Renal cortex interstitium (tissue), 11 donors: ENCODE results near the gene ERCC5. TPM values are rescaled to one million over a fixed set of nuclear protein-coding genes. Genes with fewer than 3 reads are reported as not detected.
A peak's percentile ranks its signal among the peaks of the same experiment; 100 is the strongest.

ENCODE experiments used
- DNase-seq, 11 donors: peaks; one replicate each; pipeline ENCODE4 v3.0.0-alpha.2; 2013; ENCODE audit warnings: low read depth in 9 of 11, low spot score in 4 of 11; ENCODE audit errors: extremely low read depth in 1 of 11
- polyA plus RNA-seq, 3 donors: library from polyadenylated mRNA; unstranded; fragments of 120-200 nt; gene quantifications; one replicate each; pipeline ENCODE4 v1.2.1, GENCODE V29; 2013; ENCODE audit not compliant: insufficient read length in 3 of 3

The ERCC5 gene
- polyA plus RNA-seq, 3 donors: 66.0 to 95.4 (median 82.5) TPM

- DNase-seq: no peak
These were observed 19.7 kb upstream of the ERCC5 start for GRCh38 chr13:102825921-102826706.

GRCh38 chr13:102830646-102831045, 15.2 kb upstream of the ERCC5 start:
- DNase-seq: no peak

- DNase-seq: no peak
These were observed 9.4 kb upstream of the ERCC5 start for GRCh38 chr13:102836471-102836870.

GRCh38 chr13:102838273-102838672, 7.6 kb upstream of the ERCC5 start:
- DNase-seq: no peak

- DNase-seq: no peak
These were observed 6.8 kb upstream of the ERCC5 start for GRCh38 chr13:102838982-102839381.

- no peak for DNase-seq
These were observed 6.4 kb upstream of the ERCC5 start for GRCh38 chr13:102839462-102839861.

GRCh38 chr13:102845289-102845629, 573 bp upstream of the ERCC5 start:
- no peak for DNase-seq

GRCh38 chr13:102846261-102847015, 606 bp downstream of the ERCC5 start:
- peak in 6 of 11 donors; percentile 7 to 25 (median 18) for DNase-seq

GRCh38 chr13:102847272-102848234, 1.7 kb downstream of the ERCC5 start:
- DNase-seq: peak in 7 of 11 donors; percentile 15 to 42 (median 29)

GRCh38 chr13:102848956-102849355, 3.1 kb downstream of the ERCC5 start:
- DNase-seq: no peak

GRCh38 chr13:102852556-102852955, 6.7 kb downstream of the ERCC5 start:
- no peak for DNase-seq

GRCh38 chr13:102854675-102855074, 8.8 kb downstream of the ERCC5 start:
- DNase-seq: no peak

GRCh38 chr13:102856557-102856956, 10.7 kb downstream of the ERCC5 start:
- DNase-seq: no peak

- no peak for DNase-seq
These were observed 16.9 kb downstream of the ERCC5 start for GRCh38 chr13:102862624-102863210.

- no peak for DNase-seq
These were observed 17.8 kb downstream of the ERCC5 start for GRCh38 chr13:102863590-102863989.

GRCh38 chr13:102868366-102868936, 22.6 kb downstream of the ERCC5 start:
- no peak for DNase-seq

- DNase-seq: no peak
These were observed 24.3 kb downstream of the ERCC5 start for GRCh38 chr13:102869948-102870676.
